ENCODE results near the gene NMB. TPM values are rescaled to one million over a fixed set of nuclear protein-coding genes. Genes with fewer than 3 reads are reported as not detected.

The NMB gene
- total and polyA plus RNA-seq, 2 experiments from 2014 or later: 18.1 to 22.0 TPM

- no peak for TF ChIP-seq REST (IDR thresholded peaks at IDR 0.05; ENCODE audit: unreplicated experiment)
- TF ChIP-seq EZH2phosphoT487 (IDR thresholded peaks at IDR 0.05; ENCODE audit: unreplicated experiment): no peak
- TF ChIP-seq EZH2 (IDR thresholded peaks at IDR 0.05; ENCODE audit: low read depth, unreplicated experiment): no peak
- no peak for TF ChIP-seq NANOG (IDR thresholded peaks at IDR 0.05; ENCODE audit: borderline replicate concordance)
These were observed 23.8 kb upstream of the NMB start (continued) for GRCh38 chr15:84681831-84682230.

- Mint-ChIP-seq H3K27ac (no peak overlapping the region), H3K4me1 (no peaks in the 10 kb centered on the region), H3K36me3 (ENCODE audit: low read depth) (peaks cover 68% of the 10 kb centered on the region), H3K4me3 (no peak overlapping the region), H3K9me3 (0 out of 3 replicates have a peak, but pooled peaks cover 3% of the 10 kb centered on the region), H3K27me3 (ENCODE audit: insufficient read depth, low read depth, poor library complexity) (peaks cover 2% of the 10 kb centered on the region)
- no peaks in the 10 kb centered on the region for H3K4me1 ChIP-seq (ENCODE audit: insufficient read depth)
- peaks cover 3% of the 10 kb centered on the region for H4K20me1 ChIP-seq (replicated peaks; ENCODE audit: insufficient read depth)
- no peaks in the 10 kb centered on the region for H3K9me2 ChIP-seq (ENCODE audit: insufficient read depth)
- H3K36me3 ChIP-seq (ENCODE audit: insufficient read depth): peaks cover 55% of the 10 kb centered on the region
- H2AFZ ChIP-seq: no peak overlapping the region
- H3K4me3 ChIP-seq: no peak overlapping the region
- 0 out of 2 replicates have a peak, but pooled peaks cover 9% of the 10 kb centered on the region for H3F3A ChIP-seq (replicated peaks; ENCODE audit: low read depth)
- peaks cover 12% of the 10 kb centered on the region; the same call in 1 of the 2 replicates for H3K79me2 ChIP-seq (replicated peaks; ENCODE audit: insufficient read depth)
- ATAC-seq (no peak), DNase-seq (ENCODE audit: low spot score) (no peak)
- H3K27me3 ChIP-seq (ENCODE audit: insufficient read depth): no peaks in the 10 kb centered on the region
- no peak overlapping the region for H3K27ac ChIP-seq (ENCODE audit: low read depth)
- no peak overlapping the region for H3K4me2 ChIP-seq
- TF ChIP-seq ZNF462 (CRISPR knock-in tag; IDR thresholded peaks at IDR 0.05) (no peak), POLR2AphosphoS5 (IDR thresholded peaks at IDR 0.05; ENCODE audit: low read depth) (no peak), CREB1 (CRISPR knock-in tag; IDR thresholded peaks at IDR 0.05; ENCODE audit: low read depth) (no peak), STAT1 (IDR thresholded peaks at IDR 0.05; ENCODE audit: unreplicated experiment) (no peak), ZNF114 (CRISPR knock-in tag; IDR thresholded peaks at IDR 0.05) (no peak), ZNF331 (CRISPR knock-in tag; IDR thresholded peaks at IDR 0.05; ENCODE audit: low read depth) (no peak), NANOG (IDR thresholded peaks at IDR 0.05; ENCODE audit: borderline replicate concordance) (no peak), EZH2phosphoT487 (IDR thresholded peaks at IDR 0.05; ENCODE audit: unreplicated experiment) (no peak), JUNB (IDR thresholded peaks at IDR 0.05; ENCODE audit: unreplicated experiment) (no peak), EZH2 (IDR thresholded peaks at IDR 0.05; ENCODE audit: low read depth, unreplicated experiment) (no peak), REST (IDR thresholded peaks at IDR 0.05; ENCODE audit: unreplicated experiment) (no peak)
These were observed 13.2 kb upstream of the NMB start for GRCh38 chr15:84671211-84671610.
